HCT116 (cell line): Measurements from ENCODE around the gene JAK3.

Experiments used
- CEBPB ChIP-seq: IDR thresholded peaks from 2 replicates; pipeline ENCODE4 v1.6.1; 2012; ENCODE audit warnings: low read depth
- CTCF ChIP-seq, 3 experiments: fragments of 200-600 bp in 1 of 3; sonication (generic) in 1 of 3; IDR thresholded peaks in 2 of 3; conservative IDR thresholded peaks in 1 of 3; 2 replicates each; pipeline ENCODE4 v1.5.1; 2012 to 2017; ENCODE audit warnings: low read depth in 2 of 3, low read length in 2 of 3, antibody characterized with exemption in 1 of 3, borderline replicate concordance in 1 of 3, control low read depth in 1 of 3, mild to moderate bottlenecking in 1 of 3, mixed read lengths in 1 of 3, mixed run types in 1 of 3, moderate library complexity in 1 of 3; ENCODE audit not compliant: insufficient read depth in 1 of 3

GRCh38 chr19:17807731-17808316 lies 40.0 kb downstream of the JAK3 start:
- TF ChIP-seq CEBPB, result no peak
- TF ChIP-seq CTCF (IDR thresholded peaks at IDR 0.05 in 2 of 3, conservative IDR thresholded peaks at IDR 0.05 in 1 of 3; ENCODE audit: borderline replicate concordance in 1 of 3, insufficient read depth in 1 of 3, low read depth in 2 of 3, low read length in 2 of 3), result no peak
